ENCODE data around the gene TRAF3.

The TRAF3 gene

GRCh38 chr14:102939820-102940561 lies 162.7 kb downstream of the TRAF3 start:
- H3K4me3 ChIP-seq (replicated peaks; ENCODE audit: insufficient read depth, low read length): no peak overlapping the region

DNA sequence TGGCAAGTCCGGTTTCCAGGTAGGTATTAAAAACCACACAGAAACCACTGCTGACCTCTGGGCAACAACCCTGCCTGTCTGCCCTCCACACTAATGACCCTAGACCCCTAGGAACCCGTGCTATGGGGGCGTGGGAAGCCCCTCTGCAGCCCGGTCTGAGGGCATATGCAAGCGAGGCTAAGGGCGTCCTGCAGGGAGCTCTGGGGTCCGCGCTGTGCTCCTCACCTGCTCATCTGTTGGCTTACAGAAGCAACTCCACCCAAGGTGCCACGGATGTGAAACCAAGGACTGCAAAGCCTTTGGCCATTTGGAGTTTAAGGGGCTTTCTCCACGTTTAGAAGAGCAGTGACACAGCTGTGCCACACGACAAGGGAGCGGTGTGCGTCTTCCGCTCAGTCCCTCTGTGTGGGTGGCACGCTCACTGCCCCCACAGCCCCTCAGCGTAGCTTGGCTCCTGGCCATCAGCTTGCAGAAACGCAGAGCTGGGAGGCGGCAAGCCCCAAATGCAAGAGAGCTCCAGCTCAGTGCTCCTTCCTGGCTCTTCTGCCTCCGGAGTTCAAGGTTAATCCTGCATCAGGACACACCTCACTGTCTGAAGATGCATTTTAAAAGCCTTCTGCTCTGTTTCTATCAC lies 163.6 kb downstream of the TRAF3 start:
- Histone ChIP-seq H3K27me3 (ENCODE audit: insufficient read depth, poor library complexity, severe bottlenecking) (no peaks in the 10 kb centered on the region), H3K27ac (replicated peaks) (no peak overlapping the region), H3K4me3 (replicated peaks; ENCODE audit: insufficient read depth, low read length) (no peak overlapping the region)
- DNase-seq (ENCODE audit: low read depth in 1 of 2, low spot score in 1 of 2): no peak
- TF ChIP-seq, protein P1, sequence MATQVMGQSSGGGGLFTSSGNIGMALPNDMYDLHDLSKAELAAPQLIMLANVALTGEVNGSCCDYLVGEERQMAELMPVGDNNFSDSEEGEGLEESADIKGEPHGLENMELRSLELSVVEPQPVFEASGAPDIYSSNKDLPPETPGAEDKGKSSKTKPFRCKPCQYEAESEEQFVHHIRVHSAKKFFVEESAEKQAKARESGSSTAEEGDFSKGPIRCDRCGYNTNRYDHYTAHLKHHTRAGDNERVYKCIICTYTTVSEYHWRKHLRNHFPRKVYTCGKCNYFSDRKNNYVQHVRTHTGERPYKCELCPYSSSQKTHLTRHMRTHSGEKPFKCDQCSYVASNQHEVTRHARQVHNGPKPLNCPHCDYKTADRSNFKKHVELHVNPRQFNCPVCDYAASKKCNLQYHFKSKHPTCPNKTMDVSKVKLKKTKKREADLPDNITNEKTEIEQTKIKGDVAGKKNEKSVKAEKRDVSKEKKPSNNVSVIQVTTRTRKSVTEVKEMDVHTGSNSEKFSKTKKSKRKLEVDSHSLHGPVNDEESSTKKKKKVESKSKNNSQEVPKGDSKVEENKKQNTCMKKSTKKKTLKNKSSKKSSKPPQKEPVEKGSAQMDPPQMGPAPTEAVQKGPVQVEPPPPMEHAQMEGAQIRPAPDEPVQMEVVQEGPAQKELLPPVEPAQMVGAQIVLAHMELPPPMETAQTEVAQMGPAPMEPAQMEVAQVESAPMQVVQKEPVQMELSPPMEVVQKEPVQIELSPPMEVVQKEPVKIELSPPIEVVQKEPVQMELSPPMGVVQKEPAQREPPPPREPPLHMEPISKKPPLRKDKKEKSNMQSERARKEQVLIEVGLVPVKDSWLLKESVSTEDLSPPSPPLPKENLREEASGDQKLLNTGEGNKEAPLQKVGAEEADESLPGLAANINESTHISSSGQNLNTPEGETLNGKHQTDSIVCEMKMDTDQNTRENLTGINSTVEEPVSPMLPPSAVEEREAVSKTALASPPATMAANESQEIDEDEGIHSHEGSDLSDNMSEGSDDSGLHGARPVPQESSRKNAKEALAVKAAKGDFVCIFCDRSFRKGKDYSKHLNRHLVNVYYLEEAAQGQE (IDR thresholded peaks at IDR 0.05; ENCODE audit: insufficient replicate concordance, low read depth): no peak
- TF ChIP-seq CTCF (IDR thresholded peaks at IDR 0.05; ENCODE audit: insufficient read depth, low read length) (no peak), GABPA (IDR thresholded peaks at IDR 0.05; ENCODE audit: low read depth) (no peak), SPI1 (IDR thresholded peaks at IDR 0.05; ENCODE audit: borderline replicate concordance, low read depth) (no peak), POLR2AphosphoS5 (IDR thresholded peaks at IDR 0.05; ENCODE audit: low read depth) (no peak)

More at GRCh38 chr14:102939820-102940561, 162.7 kb downstream of the TRAF3 start:
- DNase-seq (ENCODE audit: low read depth in 1 of 2, low spot score in 1 of 2): no peak
- Histone ChIP-seq H3K27ac (replicated peaks) (no peak overlapping the region), H3K27me3 (ENCODE audit: insufficient read depth, poor library complexity, severe bottlenecking) (no peaks in the 10 kb centered on the region)
- TF ChIP-seq GABPA (IDR thresholded peaks at IDR 0.05; ENCODE audit: low read depth): no peak
- TF ChIP-seq CTCF (IDR thresholded peaks at IDR 0.05; ENCODE audit: insufficient read depth, low read length): no peak
- TF ChIP-seq POLR2AphosphoS5 (IDR thresholded peaks at IDR 0.05; ENCODE audit: low read depth): no peak
- no peak for TF ChIP-seq SPI1 (IDR thresholded peaks at IDR 0.05; ENCODE audit: borderline replicate concordance, low read depth)
- TF ChIP-seq, protein P1 (IDR thresholded peaks at IDR 0.05; ENCODE audit: insufficient replicate concordance, low read depth): no peak

GRCh38 chr14:102941419-102942011 lies 164.3 kb downstream of the TRAF3 start:
- TF ChIP-seq CTCF (IDR thresholded peaks at IDR 0.05; ENCODE audit: insufficient read depth, low read length) (no peak), POLR2AphosphoS5 (IDR thresholded peaks at IDR 0.05; ENCODE audit: low read depth) (no peak)
- no peak for DNase-seq (ENCODE audit: low read depth in 1 of 2, low spot score in 1 of 2)
- H3K27ac ChIP-seq (replicated peaks): no peak overlapping the region
- no peaks in the 10 kb centered on the region for H3K27me3 ChIP-seq (ENCODE audit: insufficient read depth, poor library complexity, severe bottlenecking)
- no peak overlapping the region for H3K4me3 ChIP-seq (replicated peaks; ENCODE audit: insufficient read depth, low read length)

Data from HL-60 (cell line).